Effector memory CD4-positive, alpha-beta T cell (primary cell): ENCODE results near the gene PHYHD1.

Experiments used
- DNase-seq, 3 donors: peaks; one replicate each; pipeline ENCODE4 v3.0.0-alpha.2; 2020
- H3K27ac ChIP-seq: 2 replicates; pipeline ENCODE4 v1.7.0; 2013; ENCODE audit warnings: mild to moderate bottlenecking, low read length, moderate library complexity; ENCODE audit not compliant: insufficient read depth, poor library complexity, severe bottlenecking
- H3K27me3 ChIP-seq: replicated peaks from 2 replicates; pipeline ENCODE4 v1.7.0; 2013; ENCODE audit warnings: mild to moderate bottlenecking, low read length; ENCODE audit not compliant: insufficient read depth, control insufficient read depth, poor library complexity, severe bottlenecking
- H3K36me3 ChIP-seq: 2 replicates; pipeline ENCODE4 v1.7.0; 2013; ENCODE audit warnings: mild to moderate bottlenecking, low read length, moderate library complexity; ENCODE audit not compliant: control insufficient read depth, insufficient read depth
- H3K4me1 ChIP-seq: 2 replicates; pipeline ENCODE4 v1.7.0; 2013; ENCODE audit warnings: low read length, mild to moderate bottlenecking; ENCODE audit not compliant: control insufficient read depth, insufficient read depth, poor library complexity, severe bottlenecking
- H3K4me3 ChIP-seq: 2 replicates; pipeline ENCODE4 v1.7.0; 2013; ENCODE audit warnings: low read length, low read depth, mild to moderate bottlenecking; ENCODE audit not compliant: insufficient read depth, poor library complexity, severe bottlenecking
- H3K9me3 ChIP-seq: 2 replicates; pipeline ENCODE4 v1.7.0; 2013; ENCODE audit warnings: mild to moderate bottlenecking, low read length, moderate library complexity; ENCODE audit not compliant: control insufficient read depth

PHYHD1 gene

DNA sequence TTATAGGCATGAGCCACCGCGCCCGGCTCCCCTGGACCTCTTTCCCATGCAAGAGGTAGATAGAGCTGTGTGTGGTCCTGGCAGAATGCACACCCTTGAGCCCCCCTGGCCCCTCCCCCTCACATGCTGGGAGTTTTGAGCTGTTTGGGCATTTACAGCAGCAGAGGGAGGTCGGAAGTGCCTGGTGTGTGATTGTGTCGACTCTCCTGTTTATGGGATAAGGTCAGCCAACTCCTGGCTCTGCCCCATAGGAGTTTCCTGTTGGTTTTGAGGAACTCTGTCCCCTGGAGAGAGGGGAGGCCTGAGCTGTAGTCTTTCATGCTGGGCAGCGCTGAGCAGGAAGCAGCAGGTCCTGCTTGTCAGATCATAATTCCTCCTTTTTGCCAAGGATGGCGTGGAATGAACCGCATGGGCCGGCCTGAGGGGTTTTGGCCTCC, 32.9 kb upstream of the PHYHD1 start:
- H3K27ac ChIP-seq, result no peak overlapping the region
- DNase-seq, result no peak
- no peak overlapping the region for H3K4me3 ChIP-seq
- H3K4me1 ChIP-seq, result peaks cover 28% of the 10 kb centered on the region
- peaks cover 51% of the 10 kb centered on the region for H3K36me3 ChIP-seq
- no peaks in the 10 kb centered on the region for H3K27me3 ChIP-seq
- no peaks in the 10 kb centered on the region for H3K9me3 ChIP-seq

DNA sequence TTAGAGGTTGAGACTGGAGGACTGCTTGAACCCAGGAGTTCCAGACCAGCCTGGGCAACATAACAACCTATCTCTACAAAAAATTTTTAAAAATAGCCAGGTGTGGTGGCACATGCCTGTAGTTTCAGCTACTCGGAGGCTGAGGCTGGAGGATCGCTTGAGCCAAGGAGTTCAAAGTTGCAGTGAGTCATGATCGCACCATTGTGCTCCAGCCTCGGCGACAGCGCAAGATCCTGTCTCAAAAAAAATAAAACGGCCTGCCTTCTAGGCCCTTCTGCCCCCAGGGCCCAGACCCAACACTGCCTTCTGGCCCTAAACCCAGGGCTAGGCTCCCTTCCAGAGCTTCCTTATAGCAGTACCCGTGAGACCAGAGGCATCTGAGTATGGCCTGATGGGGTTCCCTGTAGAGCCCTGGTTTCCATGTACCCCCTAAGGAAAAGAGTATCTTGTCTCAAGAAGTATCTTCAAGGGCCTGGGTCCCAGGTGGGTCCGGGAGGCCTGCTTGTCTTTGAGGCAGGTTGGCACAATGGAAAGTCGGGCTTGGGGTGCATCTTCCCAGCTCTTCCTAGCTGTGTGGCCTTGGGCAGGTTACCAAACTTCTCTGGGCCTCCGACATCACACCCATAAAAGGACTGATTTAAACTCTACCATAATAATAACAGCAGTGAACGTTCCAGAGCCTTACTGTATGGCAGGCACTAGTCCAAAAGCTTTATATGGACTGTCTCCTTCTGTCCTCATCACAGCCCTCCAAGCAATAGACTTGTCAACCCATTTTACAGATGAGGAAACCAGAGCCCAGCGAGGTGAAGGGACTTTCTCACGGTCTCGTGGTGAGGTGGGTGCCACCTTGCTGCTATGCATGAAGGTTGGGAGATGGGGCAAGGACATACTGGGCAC, 29.2 kb upstream of the PHYHD1 start:
- no peak for DNase-seq
- H3K4me1 ChIP-seq, result peaks cover 30% of the 10 kb centered on the region
- no peaks in the 10 kb centered on the region for H3K9me3 ChIP-seq
- no peak overlapping the region for H3K27ac ChIP-seq
- no peak overlapping the region for H3K4me3 ChIP-seq
- peaks cover 42% of the 10 kb centered on the region for H3K36me3 ChIP-seq
- no peaks in the 10 kb centered on the region for H3K27me3 ChIP-seq

DNA sequence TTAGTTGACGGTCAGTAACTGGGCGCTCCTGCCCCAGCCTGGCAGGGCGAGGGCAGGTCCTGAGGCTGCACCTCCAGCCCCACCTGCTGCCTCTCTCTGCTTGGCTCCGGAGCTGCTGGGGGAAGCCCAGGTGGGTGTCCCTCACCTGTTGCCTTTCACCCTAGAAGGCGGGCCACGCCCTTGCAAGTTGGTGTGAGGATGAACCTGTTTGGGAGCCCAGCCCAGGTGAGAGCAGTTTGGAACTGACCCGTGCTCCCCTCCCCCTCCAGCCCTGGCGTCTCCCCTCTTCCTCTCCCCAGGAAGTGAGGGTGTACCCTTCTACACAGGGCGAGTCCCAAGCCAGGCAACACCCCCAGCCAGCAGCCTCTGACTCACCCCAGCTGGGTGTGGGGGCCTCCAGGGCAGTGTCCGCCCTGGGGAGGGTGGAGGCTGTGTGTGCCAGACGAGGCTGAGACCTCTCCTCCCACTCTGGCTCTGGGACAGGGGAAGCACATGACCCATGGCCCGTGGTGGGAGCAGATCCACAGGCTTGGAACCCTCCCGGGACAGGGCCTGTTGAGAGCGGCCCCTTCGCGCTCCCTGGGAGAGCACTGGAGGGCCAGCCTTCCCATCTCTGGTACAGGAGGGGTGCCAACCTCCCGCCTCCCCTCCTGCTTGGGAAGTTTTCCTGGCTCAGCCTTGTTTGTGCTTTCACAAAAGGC, 28.4 kb upstream of the PHYHD1 start:
- no peak for DNase-seq
- H3K4me3 ChIP-seq, result no peak overlapping the region
- H3K27me3 ChIP-seq, result no peaks in the 10 kb centered on the region
- H3K36me3 ChIP-seq, result peaks cover 38% of the 10 kb centered on the region
- H3K9me3 ChIP-seq, result no peaks in the 10 kb centered on the region
- peaks cover 34% of the 10 kb centered on the region for H3K4me1 ChIP-seq
- H3K27ac ChIP-seq, result peak overlapping the region; percentile 18

DNA sequence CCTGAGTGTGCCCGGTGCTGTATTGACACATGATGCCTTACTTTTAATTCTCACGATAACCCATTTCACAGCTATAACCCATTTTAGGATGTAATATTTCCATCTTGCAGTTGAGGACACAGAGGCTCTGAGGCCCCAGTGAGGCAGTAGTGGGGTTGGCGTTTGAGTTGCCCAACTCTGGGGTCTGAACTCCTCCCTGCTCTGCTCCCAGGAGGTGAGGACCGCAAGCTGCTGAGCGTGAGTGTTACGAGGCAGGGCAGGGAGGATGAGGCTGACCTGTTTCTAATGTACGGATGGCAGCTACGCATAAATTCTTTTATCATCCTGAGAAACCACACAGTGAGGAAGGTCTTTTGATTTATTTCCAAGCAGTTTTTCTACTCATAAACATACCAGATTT, 27.4 kb upstream of the PHYHD1 start:
- no peak for DNase-seq
- Histone ChIP-seq H3K9me3 (no peaks in the 10 kb centered on the region), H3K27ac (no peak overlapping the region), H3K36me3 (peaks cover 32% of the 10 kb centered on the region), H3K27me3 (no peaks in the 10 kb centered on the region), H3K4me1 (peaks cover 41% of the 10 kb centered on the region), H3K4me3 (no peak overlapping the region)

DNA sequence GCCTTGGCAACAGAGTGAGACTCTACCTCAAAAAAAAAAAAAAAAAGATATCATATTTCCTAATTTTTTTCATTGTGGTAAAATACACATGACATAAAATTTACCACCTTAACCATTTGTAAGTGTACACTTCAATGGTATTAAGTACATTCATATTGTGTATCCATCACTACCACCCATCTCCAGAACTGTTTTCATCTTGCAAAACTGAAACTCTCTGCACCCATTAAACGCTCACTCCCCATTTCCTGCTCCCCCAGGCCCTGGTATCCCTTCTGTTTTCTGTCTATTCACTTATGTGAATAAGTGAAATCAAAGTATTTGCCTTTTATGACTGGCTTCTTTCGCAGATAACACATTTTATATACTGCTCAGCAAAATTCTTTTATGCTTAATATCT, 26.0 kb upstream of the PHYHD1 start:
- no peaks in the 10 kb centered on the region for H3K27me3 ChIP-seq
- H3K36me3 ChIP-seq, result peaks cover 23% of the 10 kb centered on the region
- H3K4me3 ChIP-seq, result no peak overlapping the region
- H3K27ac ChIP-seq, result peak overlapping the region; percentile 9
- no peak for DNase-seq
- peaks cover 54% of the 10 kb centered on the region for H3K4me1 ChIP-seq
- H3K9me3 ChIP-seq, result no peaks in the 10 kb centered on the region

DNA sequence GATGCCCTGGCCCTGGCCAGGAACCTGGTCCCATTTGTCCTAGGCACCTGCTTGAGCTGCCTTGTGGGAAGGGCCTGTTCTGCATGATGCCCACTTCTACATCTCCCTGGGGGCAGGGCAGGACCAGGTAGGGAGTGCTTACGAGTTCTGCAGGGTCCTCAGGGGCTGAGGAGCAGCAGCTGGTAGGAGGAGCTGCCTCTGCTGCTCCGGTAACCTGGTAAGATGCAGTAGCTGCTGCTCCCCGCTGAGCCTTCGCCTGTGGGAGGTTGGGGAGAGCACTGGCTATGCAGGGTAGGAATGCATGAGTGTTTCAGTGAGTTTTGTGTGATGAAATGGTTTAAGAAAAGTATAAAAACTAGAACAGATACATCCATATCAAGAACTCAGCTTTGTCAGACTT, 25.2 kb upstream of the PHYHD1 start:
- H3K27me3 ChIP-seq, result no peaks in the 10 kb centered on the region
- DNase-seq, result no peak
- peak overlapping the region; percentile 9 for H3K27ac ChIP-seq
- peaks cover 62% of the 10 kb centered on the region for H3K4me1 ChIP-seq
- no peak overlapping the region for H3K4me3 ChIP-seq
- no peaks in the 10 kb centered on the region for H3K9me3 ChIP-seq
- peaks cover 23% of the 10 kb centered on the region for H3K36me3 ChIP-seq

DNA sequence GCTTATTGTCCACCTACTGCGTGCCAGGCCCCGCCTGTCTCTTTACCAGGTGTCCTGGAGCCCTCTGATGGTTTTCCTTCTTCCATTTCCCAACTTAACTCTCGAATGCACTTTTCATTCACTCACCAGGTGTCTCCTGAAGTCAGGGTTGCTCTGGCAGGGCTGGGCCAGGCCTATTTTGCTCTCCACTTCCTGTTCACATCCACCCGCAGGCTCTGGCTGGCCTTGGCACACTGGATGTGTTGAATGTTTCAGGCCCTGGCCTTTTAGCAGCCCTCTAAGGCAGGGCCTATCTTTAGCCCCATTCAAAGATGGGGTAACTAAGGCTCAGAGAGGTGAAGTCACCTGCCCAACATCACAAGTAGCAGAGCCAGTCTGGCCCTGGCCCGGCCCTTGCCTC, 22.4 kb upstream of the PHYHD1 start:
- peak overlapping the region; percentile 63 for H3K27ac ChIP-seq
- peaks cover 6% of the 10 kb centered on the region for H3K36me3 ChIP-seq
- H3K27me3 ChIP-seq, result no peaks in the 10 kb centered on the region
- no peak for DNase-seq
- H3K4me3 ChIP-seq, result no peak overlapping the region
- peaks cover 77% of the 10 kb centered on the region for H3K4me1 ChIP-seq
- no peaks in the 10 kb centered on the region for H3K9me3 ChIP-seq

DNA sequence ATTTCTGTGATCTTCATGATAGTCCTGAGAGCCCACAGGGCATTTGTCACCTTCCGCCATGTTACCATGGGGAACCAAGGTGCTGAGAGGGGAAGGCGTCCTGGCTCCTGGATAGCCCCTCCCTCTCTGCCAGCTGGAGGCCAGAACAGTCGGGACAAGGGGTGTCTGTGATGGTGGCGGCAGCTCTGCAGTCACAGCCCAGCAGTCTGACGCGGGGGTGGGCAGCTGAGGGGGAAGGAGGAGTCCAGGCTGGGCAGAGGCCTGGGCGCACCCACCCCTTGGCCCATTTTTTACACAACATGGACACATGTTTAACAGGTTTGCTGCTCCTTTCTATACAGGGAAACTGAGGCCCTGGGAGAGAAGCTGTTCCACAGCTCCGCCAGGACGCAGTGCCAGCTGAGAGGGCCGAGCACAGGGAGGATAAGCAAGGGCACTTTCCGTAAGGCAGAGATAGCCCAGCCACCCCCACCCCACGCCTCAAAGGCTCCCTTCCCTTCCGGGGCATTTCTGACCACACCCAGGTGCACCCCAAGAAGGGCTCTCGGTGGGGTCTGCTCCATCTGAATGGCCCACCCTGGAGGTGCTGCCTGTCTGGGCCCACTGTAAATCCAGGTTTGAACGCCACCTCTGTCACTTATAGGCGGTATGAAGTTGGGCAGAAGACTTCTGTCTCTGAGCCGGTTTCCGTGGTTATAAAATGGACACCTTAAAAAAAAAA, 21.8 kb upstream of the PHYHD1 start:
- peaks cover 6% of the 10 kb centered on the region for H3K36me3 ChIP-seq
- DNase-seq, result no peak
- peaks cover 82% of the 10 kb centered on the region for H3K4me1 ChIP-seq
- H3K9me3 ChIP-seq, result no peaks in the 10 kb centered on the region
- peak overlapping the region; percentile 16 for H3K4me3 ChIP-seq
- H3K27me3 ChIP-seq, result no peaks in the 10 kb centered on the region
- H3K27ac ChIP-seq, result peak overlapping the region; percentile 63

DNA sequence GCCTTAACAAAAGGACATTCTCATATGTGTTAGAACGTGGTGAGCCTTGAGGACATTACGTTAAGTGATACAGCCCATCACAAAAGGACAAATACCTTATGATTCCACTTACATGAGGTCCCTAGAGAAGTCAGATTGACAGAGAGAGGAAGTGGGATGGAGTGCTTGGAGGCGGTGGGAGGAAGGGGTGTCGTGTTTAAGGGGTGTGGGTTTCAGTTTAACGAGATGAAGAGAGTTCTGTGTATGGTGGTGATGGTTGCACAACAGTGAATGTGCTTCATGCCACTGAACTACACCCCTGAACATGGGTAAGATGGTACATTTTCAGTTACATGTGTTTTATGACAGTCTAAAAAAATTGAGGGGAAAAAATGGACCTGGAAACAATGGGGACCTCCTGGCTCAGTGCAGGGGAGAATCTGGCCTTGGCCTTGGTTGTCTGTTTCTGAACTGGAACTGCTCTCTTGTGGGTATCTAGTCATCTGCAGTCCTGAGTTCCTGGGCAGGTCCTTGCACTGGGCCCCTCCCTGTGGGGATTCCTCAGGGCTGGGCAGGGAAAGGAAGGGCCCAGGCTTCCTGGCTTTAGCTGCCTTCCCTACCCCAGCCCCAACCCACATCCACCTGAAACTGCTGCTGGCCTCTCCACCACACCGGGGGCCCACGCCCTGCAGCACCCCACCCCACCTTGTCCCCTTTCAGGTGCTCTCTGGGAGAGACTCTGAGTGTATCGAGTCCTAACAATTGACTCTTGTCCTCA, 21.0 kb upstream of the PHYHD1 start:
- H3K27me3 ChIP-seq, result no peaks in the 10 kb centered on the region
- H3K36me3 ChIP-seq, result peaks cover 6% of the 10 kb centered on the region
- H3K4me3 ChIP-seq, result peak overlapping the region; percentile 16
- H3K9me3 ChIP-seq, result no peaks in the 10 kb centered on the region
- H3K4me1 ChIP-seq, result peaks cover 82% of the 10 kb centered on the region
- peak overlapping the region; percentile 63 for H3K27ac ChIP-seq
- no peak for DNase-seq
